Pancreas (tissue), 10 donors: ENCODE data around the gene RPL28. TPM values are rescaled to one million over a fixed set of nuclear protein-coding genes. Genes with fewer than 3 reads are reported as not detected.
"Not testable (repeated sequence)": the region's sequence is repeated elsewhere in the genome, so short reads cannot be mapped to it uniquely, and the experiment has no call there.

Source experiments
- ATAC-seq, 4 donors: fragments of 200-7000 bp; cut with Tn5 transposase; one replicate each; pipeline versions ENCODE4 v1.8.0 to v1.9.1; 2020; ENCODE audit warnings: mild to moderate bottlenecking in 4 of 4, moderate library complexity in 4 of 4
- DNase-seq, 6 donors: peaks; one replicate each; pipeline ENCODE4 v3.0.0-alpha.2; 2020
- FAIRE-seq: peaks from 2 replicates; lab custom pipeline; 2012; peaks lifted over from hg19 to GRCh38; lab: Jason Lieb, UNC
- H3K27ac ChIP-seq, 4 donors: fragments of 200-600 bp; sonication (generic); 1 replicate in 3 of 4; 2 replicates in 1 of 4; pipeline versions ENCODE4 v1.5.0 to v1.8.0; 2020
- H3K27me3 ChIP-seq, 4 donors: fragments of 200-600 bp; one replicate each; pipeline ENCODE4 v1.8.0; 2021
- H3K36me3 ChIP-seq, 3 donors: fragments of 200-600 bp; sonication (generic) in 1 of 3; one replicate each; pipeline versions ENCODE4 v1.5.0 to v1.8.0; 2020 to 2021
- H3K4me1 ChIP-seq, 3 donors: fragments of 200-600 bp; one replicate each; pipeline ENCODE4 v1.8.0; 2021
- H3K4me3 ChIP-seq, 4 donors: fragments of 200-600 bp; sonication (generic) in 2 of 4; one replicate each; pipeline versions ENCODE4 v1.5.0 to v1.8.0; 2020 to 2021
- H3K9me3 ChIP-seq, 4 donors: fragments of 200-600 bp; one replicate each; pipeline ENCODE4 v1.8.0; 2021
- WGBS, 2 donors: extraction: QIAGEN DNeasy Blood & Tissue Kit; methylation state at CpG; one replicate each; pipeline ENCODE4 v1.1.7; 2013; 5-methylcytosine and 5-hydroxymethylcytosine counted together
- intact Hi-C, 3 donors: fragments of 100-400 bp; cut with DNase I; formaldehyde crosslinking; loops; one replicate each; pipeline versions ENCODE4 v1.11.1 to v1.14.2; 2022
- polyA plus RNA-seq, 2 donors: library from polyadenylated mRNA; stranded (reverse); fragments of 200-250 nt; gene quantifications; one replicate each; pipeline ENCODE4 v1.2.3, GENCODE V29; 2013
- total RNA-seq, 6 donors: library from RNA; stranded (reverse); fragmentation: NEBNext Ultra II Directional in 4 of 6; extraction: Animal tissue kit (Norgen Biotek cat#: 25700) in 4 of 6; gene quantifications; one replicate each; pipeline versions ENCODE4 v1.2.1 to v1.2.4, GENCODE V29; 2021 to 2023
- TF ChIP-seq, protein P1 (sequence below), 4 donors: fragments of 200-600 bp; sonication (generic) in 3 of 4; IDR thresholded peaks; one replicate each; pipeline versions ENCODE4 v1.5.0 to v1.8.0; 2021; ENCODE audit warnings: antibody characterized with exemption in 4 of 4
- donor health status: healthy with polysubstance abuse.
- donor health status: DM: no; HTN: no; CAD: no; lungs with moderate emphysema.
- donor health status: DM: no; HTN: no; CAD: no.
- donor health status: control.
- donor health status: control.
- donor health status: Bipolar disorder and iron deficiency.
- donor health status: DM: yes; HTN: yes; CAD: no.
- donor health status: DM: no; HTN: no; CAD: no.
- donor health status: DM: no; HTN: no; CAD: no.
- donor health status: DM: yes; HTN: yes; CAD: no.

The RPL28 gene
- total and polyA plus RNA-seq, 8 donors, result 420 to 1,198 (median 819) TPM

DNA sequence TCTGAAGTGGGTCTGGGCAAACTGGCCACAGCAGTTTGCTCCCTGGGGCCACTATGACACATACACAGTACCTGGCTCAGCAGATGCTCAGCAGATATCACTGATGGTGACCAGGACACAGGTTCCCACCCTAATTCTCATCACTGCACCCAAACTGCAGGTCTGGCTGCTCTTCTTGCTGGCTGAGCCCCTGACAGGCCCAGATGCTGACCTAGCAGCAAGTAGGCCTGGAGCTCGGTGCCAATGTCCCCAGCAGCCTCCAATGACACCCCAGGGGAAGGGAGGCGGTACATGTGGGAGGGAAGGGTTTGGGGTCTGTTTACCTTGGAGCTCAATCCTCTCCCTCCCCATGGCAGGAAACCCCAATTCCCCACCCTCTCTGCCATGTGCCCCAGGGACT, 16.8 kb downstream of the RPL28 start:
- no peaks in the 10 kb centered on the region for H3K27me3 ChIP-seq
- H3K4me3 ChIP-seq, result no peak overlapping the region
- DNase-seq, result no peak
- FAIRE-seq, result no peak
- ATAC-seq, result no peak
- no peaks in the 10 kb centered on the region for H3K9me3 ChIP-seq
- TF ChIP-seq, protein P1, sequence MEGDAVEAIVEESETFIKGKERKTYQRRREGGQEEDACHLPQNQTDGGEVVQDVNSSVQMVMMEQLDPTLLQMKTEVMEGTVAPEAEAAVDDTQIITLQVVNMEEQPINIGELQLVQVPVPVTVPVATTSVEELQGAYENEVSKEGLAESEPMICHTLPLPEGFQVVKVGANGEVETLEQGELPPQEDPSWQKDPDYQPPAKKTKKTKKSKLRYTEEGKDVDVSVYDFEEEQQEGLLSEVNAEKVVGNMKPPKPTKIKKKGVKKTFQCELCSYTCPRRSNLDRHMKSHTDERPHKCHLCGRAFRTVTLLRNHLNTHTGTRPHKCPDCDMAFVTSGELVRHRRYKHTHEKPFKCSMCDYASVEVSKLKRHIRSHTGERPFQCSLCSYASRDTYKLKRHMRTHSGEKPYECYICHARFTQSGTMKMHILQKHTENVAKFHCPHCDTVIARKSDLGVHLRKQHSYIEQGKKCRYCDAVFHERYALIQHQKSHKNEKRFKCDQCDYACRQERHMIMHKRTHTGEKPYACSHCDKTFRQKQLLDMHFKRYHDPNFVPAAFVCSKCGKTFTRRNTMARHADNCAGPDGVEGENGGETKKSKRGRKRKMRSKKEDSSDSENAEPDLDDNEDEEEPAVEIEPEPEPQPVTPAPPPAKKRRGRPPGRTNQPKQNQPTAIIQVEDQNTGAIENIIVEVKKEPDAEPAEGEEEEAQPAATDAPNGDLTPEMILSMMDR (IDR thresholded peaks at IDR 0.05), result no peak
- peaks cover 0 to 7% (median 0%) of the 10 kb centered on the region in 3 donors for H3K36me3 ChIP-seq
- intact Hi-C loops, result loop anchor here in 1 of 3 donors (10.0 kb wide), 1 partner anchor 108 kb away; no protein-coding TSS in a partner anchor
- WGBS, 2 donors, result 93 to 94% methylated on average over 2 of the region's 2 CpGs
- peaks cover 0 to 4% (median 0%) of the 10 kb centered on the region in 3 donors for H3K4me1 ChIP-seq
- H3K27ac ChIP-seq, result no peak overlapping the region

- Histone ChIP-seq H3K27ac (no peak overlapping the region), H3K27me3 (no peaks in the 10 kb centered on the region), H3K36me3 (peaks cover 0 to 7% (median 0%) of the 10 kb centered on the region in 3 donors), H3K9me3 (no peaks in the 10 kb centered on the region), H3K4me1 (peaks cover 0 to 4% (median 0%) of the 10 kb centered on the region in 3 donors), H3K4me3 (no peak overlapping the region)
- FAIRE-seq, result no peak
- TF ChIP-seq, protein P1 (IDR thresholded peaks at IDR 0.05), result no peak
- no peak for DNase-seq
- ATAC-seq, result no peak
- intact Hi-C loops, result loop anchor here in 1 of 3 donors (10.0 kb wide), 1 partner anchor 111 kb away; no protein-coding TSS in a partner anchor
- 89 to 93% methylated on average over 5 of the region's 5 CpGs for WGBS, 2 donors
Measured at GRCh38 chr19:55405638-55406037, 19.9 kb downstream of the RPL28 start.

GRCh38 chr19:55406091-55406825, 20.5 kb downstream of the RPL28 start:
- DNase-seq (no peak), FAIRE-seq (no peak), ATAC-seq (no peak)
- peaks cover 0 to 4% (median 0%) of the 10 kb centered on the region in 3 donors for H3K4me1 ChIP-seq
- no peaks in the 10 kb centered on the region for H3K27me3 ChIP-seq
- H3K27ac ChIP-seq, result no peak overlapping the region
- H3K9me3 ChIP-seq, result no peaks in the 10 kb centered on the region
- intact Hi-C loops, result loop anchor here in 1 of 3 donors (10.0 kb wide), 1 partner anchor 111 kb away; no protein-coding TSS in a partner anchor
- H3K4me3 ChIP-seq, result peak overlapping the region in 1 of 4 donors; percentile 64
- 87 to 89% methylated on average over 14 of the region's 14 CpGs for WGBS, 2 donors
- TF ChIP-seq, protein P1 (IDR thresholded peaks at IDR 0.05), result no peak
- peaks cover 0 to 7% (median 0%) of the 10 kb centered on the region in 3 donors for H3K36me3 ChIP-seq

GRCh38 chr19:55406826-55407549, 21.3 kb downstream of the RPL28 start:
- 18 to 20% methylated on average over 34 to 35 of the region's 35 CpGs for WGBS, 2 donors
- peak in 3 of 6 donors; percentile 24 to 73 (median 29) for DNase-seq
- H3K27ac ChIP-seq, result peak overlapping the region; percentile 90 to 95 (median 94)

GRCh38 chr19:55407550-55407799, 21.7 kb downstream of the RPL28 start, which contains the start of gene UBE2S:
Gene UBE2S (minus strand): TSS chr19:55407788. CDS start chr19:55407589, 199 bp downstream.
- 0 to 1% methylated on average over 23 to 36 of the region's 36 CpGs for WGBS, 2 donors
- H3K27me3 ChIP-seq, H3K4me1 ChIP-seq, ATAC-seq, H3K9me3 ChIP-seq, DNase-seq, FAIRE-seq, H3K36me3 ChIP-seq: not testable (repeated sequence)
- peak within 1 kb of the TSS; percentile 64 to 96 (median 74) for H3K4me3 ChIP-seq
- H3K27ac ChIP-seq, result peak within 1 kb of the TSS; percentile 90 to 95 (median 94)
- intact Hi-C loops, result loop anchor here in 1 of 3 donors (10.0 kb wide), 1 partner anchor 113 kb away; no protein-coding TSS in a partner anchor

More at GRCh38 chr19:55406826-55407549, 21.3 kb downstream of the RPL28 start:
- peak overlapping the region; percentile 64 to 96 (median 74) for H3K4me3 ChIP-seq
- H3K4me1 ChIP-seq, result peaks cover 0 to 4% (median 0%) of the 10 kb centered on the region in 3 donors
- FAIRE-seq (no peak), ATAC-seq (peak in 2 of 4 donors; percentile 2 to 14)
- H3K9me3 ChIP-seq, result no peaks in the 10 kb centered on the region
- peaks cover 0 to 7% (median 0%) of the 10 kb centered on the region in 3 donors for H3K36me3 ChIP-seq
- intact Hi-C loops, result loop anchor here in 1 of 3 donors (10.0 kb wide), 1 partner anchor 112 kb away; no protein-coding TSS in a partner anchor
- no peaks in the 10 kb centered on the region for H3K27me3 ChIP-seq
- TF ChIP-seq, protein P1 (IDR thresholded peaks at IDR 0.05), result no peak
